LNCaP clone FGC (cell line): Measurements from ENCODE around the gene ICA1.

ENCODE experiments used
- DNase-seq: peaks from one replicate; pipeline ENCODE4 v3.0.0-alpha.2; 2011; ENCODE audit warnings: low read depth
- H3K4me3 ChIP-seq: 2 replicates; pipeline ENCODE4 v1.5.1; 2011; ENCODE audit warnings: mild to moderate bottlenecking, low read depth, low read length, control low read depth
- TF ChIP-seq, protein P1 (sequence below): IDR thresholded peaks from 2 replicates; pipeline ENCODE4 v1.5.1; 2012; ENCODE audit warnings: mild to moderate bottlenecking; ENCODE audit not compliant: control insufficient read depth, insufficient read depth; ENCODE audit errors: extremely low read depth

The ICA1 gene

GRCh38 chr7:8115547-8116402 lies 146.2 kb downstream of the ICA1 start:
- no peak for DNase-seq
- H3K4me3 ChIP-seq: no peak overlapping the region
- TF ChIP-seq, protein P1, sequence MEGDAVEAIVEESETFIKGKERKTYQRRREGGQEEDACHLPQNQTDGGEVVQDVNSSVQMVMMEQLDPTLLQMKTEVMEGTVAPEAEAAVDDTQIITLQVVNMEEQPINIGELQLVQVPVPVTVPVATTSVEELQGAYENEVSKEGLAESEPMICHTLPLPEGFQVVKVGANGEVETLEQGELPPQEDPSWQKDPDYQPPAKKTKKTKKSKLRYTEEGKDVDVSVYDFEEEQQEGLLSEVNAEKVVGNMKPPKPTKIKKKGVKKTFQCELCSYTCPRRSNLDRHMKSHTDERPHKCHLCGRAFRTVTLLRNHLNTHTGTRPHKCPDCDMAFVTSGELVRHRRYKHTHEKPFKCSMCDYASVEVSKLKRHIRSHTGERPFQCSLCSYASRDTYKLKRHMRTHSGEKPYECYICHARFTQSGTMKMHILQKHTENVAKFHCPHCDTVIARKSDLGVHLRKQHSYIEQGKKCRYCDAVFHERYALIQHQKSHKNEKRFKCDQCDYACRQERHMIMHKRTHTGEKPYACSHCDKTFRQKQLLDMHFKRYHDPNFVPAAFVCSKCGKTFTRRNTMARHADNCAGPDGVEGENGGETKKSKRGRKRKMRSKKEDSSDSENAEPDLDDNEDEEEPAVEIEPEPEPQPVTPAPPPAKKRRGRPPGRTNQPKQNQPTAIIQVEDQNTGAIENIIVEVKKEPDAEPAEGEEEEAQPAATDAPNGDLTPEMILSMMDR: no peak

- no peak for DNase-seq
- TF ChIP-seq, protein P1: no peak
- no peak overlapping the region for H3K4me3 ChIP-seq
Observed at GRCh38 chr7:8114175-8114574, 147.8 kb downstream of the ICA1 start.

GRCh38 chr7:8113184-8113583 lies 148.8 kb downstream of the ICA1 start:
- no peak for DNase-seq
- H3K4me3 ChIP-seq: no peak overlapping the region
- TF ChIP-seq, protein P1: no peak

- no peak overlapping the region for H3K4me3 ChIP-seq
- TF ChIP-seq, protein P1: no peak
- DNase-seq: no peak
Observed at GRCh38 chr7:8112685-8113084, 149.3 kb downstream of the ICA1 start.

DNA sequence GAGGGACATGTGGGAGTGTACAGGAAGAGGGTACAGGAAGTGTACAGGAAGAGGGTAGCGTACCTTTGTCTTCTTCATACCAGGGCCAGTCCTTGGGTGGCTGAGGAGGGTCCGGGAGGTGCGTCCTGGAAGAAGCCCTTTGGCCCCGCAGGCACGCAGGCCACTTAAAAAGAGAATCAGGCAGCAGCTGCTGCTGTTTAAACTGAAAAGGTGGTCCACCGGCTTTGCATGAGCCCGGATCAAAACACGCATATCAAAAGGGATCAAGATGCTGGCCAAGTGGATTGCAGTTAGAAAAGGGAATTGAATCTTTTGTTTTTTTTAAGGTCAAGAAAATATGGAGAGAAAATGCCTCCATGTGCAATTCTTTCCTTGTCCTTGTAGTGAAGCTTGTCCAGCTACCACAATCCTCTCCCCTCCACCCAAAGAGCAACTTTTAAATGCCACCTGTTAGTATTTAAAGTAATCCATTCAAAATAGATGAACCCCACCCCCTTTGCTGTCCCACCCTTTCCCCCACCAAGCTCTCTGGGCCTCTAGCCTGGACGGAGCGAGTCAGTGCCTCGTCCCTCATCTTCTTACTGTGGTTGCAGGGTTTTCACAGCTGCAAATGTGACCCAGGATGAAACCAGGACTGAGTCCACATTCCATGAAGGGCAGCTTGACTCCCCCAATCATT lies 150.5 kb downstream of the ICA1 start:
- no peak for DNase-seq
- TF ChIP-seq, protein P1: no peak

GRCh38 chr7:8109196-8110022 lies 152.6 kb downstream of the ICA1 start:
- TF ChIP-seq, protein P1: no peak
- no peak for DNase-seq

More for the DNA sequence above, 150.5 kb downstream of the ICA1 start:
- H3K4me3 ChIP-seq: no peak overlapping the region

More at GRCh38 chr7:8109196-8110022, 152.6 kb downstream of the ICA1 start:
- H3K4me3 ChIP-seq: no peak overlapping the region
